Neural progenitor cell (in vitro differentiated cells): ENCODE measurements around the gene STX1B.

Experiments used
- CTCF ChIP-seq: fragments of 200-600 bp; sonication (generic); IDR thresholded peaks from 2 replicates; pipeline ENCODE4 v1.5.1; 2017; ENCODE audit warnings: antibody characterized with exemption, mild to moderate bottlenecking
- EZH2 ChIP-seq: fragments of 200-600 bp; sonication (generic); IDR thresholded peaks from 2 replicates; pipeline ENCODE4 v1.6.1; 2017; ENCODE audit warnings: antibody characterized with exemption, mild to moderate bottlenecking, moderate library complexity
- EZH2phosphoT487 ChIP-seq: fragments of 200-600 bp; sonication (generic); IDR thresholded peaks from 2 replicates; pipeline ENCODE4 v1.6.1; 2017; ENCODE audit warnings: antibody characterized with exemption

- TF ChIP-seq CTCF (no peak), EZH2 (no peak), EZH2phosphoT487 (no peak)
Observed at GRCh38 chr16:31032736-31033708, 22.6 kb upstream of the STX1B start, which contains the start of gene STX4.
